ENCODE data around the gene TRIM17. TPM values are rescaled to one million over a fixed set of nuclear protein-coding genes. Genes with fewer than 3 reads are reported as not detected.

TRIM17 gene
- total RNA-seq, 1 donor from 2014 or later = 2.6 TPM

DNA sequence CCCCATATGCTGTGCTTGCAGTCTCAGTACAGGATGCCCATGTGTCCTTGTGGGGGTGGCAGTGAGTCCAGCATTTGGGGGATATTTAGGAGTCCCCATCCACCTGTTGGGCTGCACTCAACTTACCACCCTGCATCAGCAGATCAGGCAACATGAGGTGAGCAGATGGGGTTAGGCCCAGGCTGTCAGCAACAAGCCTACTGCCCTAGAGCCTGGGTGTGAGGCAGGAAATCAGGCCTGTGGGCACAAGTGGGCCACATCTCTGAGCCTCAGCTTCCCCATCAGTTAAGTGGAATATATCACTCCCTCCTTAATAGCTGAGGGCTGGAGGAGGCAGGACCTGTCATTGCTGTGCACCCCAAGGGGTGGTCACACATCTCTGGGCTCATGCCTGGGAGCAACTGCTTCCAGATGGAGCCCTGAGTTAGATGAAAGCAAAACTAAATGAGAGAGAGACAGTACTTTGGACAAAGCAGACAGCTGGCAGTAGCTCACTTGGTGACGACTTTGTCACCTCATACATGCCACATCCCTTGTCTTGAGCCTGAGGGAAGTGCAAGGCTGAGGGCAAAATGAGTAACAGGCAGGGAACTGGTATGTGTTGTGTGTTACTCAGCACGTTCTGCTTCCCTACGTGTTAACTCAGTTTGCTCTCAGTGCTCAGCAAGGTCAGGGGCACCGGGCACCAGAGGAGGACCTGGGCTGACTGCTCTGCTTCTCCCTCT, 58.5 kb downstream of the TRIM17 start:
- intact Hi-C loops (cut with DNase I) = no loop called here
- H3K27ac ChIP-seq = no peak overlapping the region
- no peak for DNase-seq

More for the DNA sequence above, 58.5 kb downstream of the TRIM17 start:
- ATAC-seq = no peak
- no peaks in the 10 kb centered on the region for H3K9me3 ChIP-seq
- H3K4me3 ChIP-seq = no peak overlapping the region
- TF ChIP-seq, protein P1, sequence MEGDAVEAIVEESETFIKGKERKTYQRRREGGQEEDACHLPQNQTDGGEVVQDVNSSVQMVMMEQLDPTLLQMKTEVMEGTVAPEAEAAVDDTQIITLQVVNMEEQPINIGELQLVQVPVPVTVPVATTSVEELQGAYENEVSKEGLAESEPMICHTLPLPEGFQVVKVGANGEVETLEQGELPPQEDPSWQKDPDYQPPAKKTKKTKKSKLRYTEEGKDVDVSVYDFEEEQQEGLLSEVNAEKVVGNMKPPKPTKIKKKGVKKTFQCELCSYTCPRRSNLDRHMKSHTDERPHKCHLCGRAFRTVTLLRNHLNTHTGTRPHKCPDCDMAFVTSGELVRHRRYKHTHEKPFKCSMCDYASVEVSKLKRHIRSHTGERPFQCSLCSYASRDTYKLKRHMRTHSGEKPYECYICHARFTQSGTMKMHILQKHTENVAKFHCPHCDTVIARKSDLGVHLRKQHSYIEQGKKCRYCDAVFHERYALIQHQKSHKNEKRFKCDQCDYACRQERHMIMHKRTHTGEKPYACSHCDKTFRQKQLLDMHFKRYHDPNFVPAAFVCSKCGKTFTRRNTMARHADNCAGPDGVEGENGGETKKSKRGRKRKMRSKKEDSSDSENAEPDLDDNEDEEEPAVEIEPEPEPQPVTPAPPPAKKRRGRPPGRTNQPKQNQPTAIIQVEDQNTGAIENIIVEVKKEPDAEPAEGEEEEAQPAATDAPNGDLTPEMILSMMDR (IDR thresholded peaks at IDR 0.05) = no peak
- H3K36me3 ChIP-seq = peaks cover under 1% of the 10 kb centered on the region
- H3K4me1 ChIP-seq = no peaks in the 10 kb centered on the region
- no peaks in the 10 kb centered on the region for H3K27me3 ChIP-seq (ENCODE audit: low read depth)

Small RNA genes within 50 kb of the gene (microRNA-seq; reads per million reads assigned to microRNA genes)
- gene MIR4666A (ENCODE audit: borderline number of aligned reads) = not detected
- gene MIR6742 (ENCODE audit: borderline number of aligned reads) = not detected

Other genes starting within 250 kb of the TRIM17 start
- 35.6 TPM for gene OBSCN, start 208.8 kb downstream of the TRIM17 start, total RNA-seq
- gene TRIM11, start 10.0 kb downstream of the TRIM17 start, total RNA-seq = 26.2 TPM
- gene RNF187, start 70.5 kb upstream of the TRIM17 start, total RNA-seq = 79.8 TPM